GM12878 (cell line): ENCODE data around the gene IL33. TPM values are rescaled to one million over a fixed set of nuclear protein-coding genes. Genes with fewer than 3 reads are reported as not detected.

ENCODE experiments used
- ATAC-seq: fragments of 200-7000 bp; cut with Tn5 transposase; 3 replicates; pipeline ENCODE4 v1.9.1; 2020; ENCODE audit warnings: mild to moderate bottlenecking, moderate library complexity
- BruUV-seq: library from RNA; stranded (reverse); fragments of 400-500 nt; replicated peaks from 2 replicates; lab custom pipeline; 2021; lab: Mats Ljungman, UMichigan
- CTCF ChIA-PET: fragments of 300-600 bp; sonication (Branson Sonifier 250); formaldehyde crosslinking; extraction: SDS; loops from one replicate; lab custom pipeline; 2021; ENCODE audit warnings: inconsistent platforms; lab: Yijun Ruan, JAX
- POLR2A ChIA-PET: fragments of 350-600 bp; formaldehyde crosslinking; extraction: SDS; loops from one replicate; lab custom pipeline; 2021; ENCODE audit warnings: inconsistent platforms; lab: Charles Lee
- RAD21 ChIA-PET: fragments of 300-600 bp; sonication (Branson Sonifier 250); formaldehyde crosslinking; loops from one replicate; lab custom pipeline; 2023; ENCODE audit warnings: antibody characterized with exemption; ENCODE audit not compliant: unreplicated experiment; lab: Charles Lee
- SMC1A ChIA-PET: fragments of 300-600 bp; sonication (Branson Sonifier 250); formaldehyde crosslinking; loops from one replicate; lab custom pipeline; 2023; ENCODE audit not compliant: unreplicated experiment, uncharacterized antibody; lab: Charles Lee
- DNase-seq: peaks from one replicate; pipeline ENCODE4 v3.0.0-alpha.2; 2011; ENCODE audit warnings: low read depth, low spot score
- FAIRE-seq: peaks from 3 replicates; lab custom pipeline; 2011; peaks lifted over from hg19 to GRCh38; lab: Jason Lieb, UNC
- H2AFZ ChIP-seq: 2 replicates; pipeline ENCODE4 v1.6.0; 2011; ENCODE audit warnings: low read depth, low read length, control low read depth; ENCODE audit not compliant: control insufficient read depth
- H3K27ac ChIP-seq: 2 replicates; pipeline ENCODE4 v1.5.1; 2011; ENCODE audit warnings: control low read depth; ENCODE audit not compliant: control insufficient read depth, insufficient read depth
- H3K27me3 ChIP-seq, 2 experiments: replicated peaks in 1 of 2; 2 replicates each; pipeline versions ENCODE4 v1.6.0 to v1.6.1; 2011; ENCODE audit warnings: low read length in 1 of 2; ENCODE audit not compliant: control insufficient read depth in 2 of 2, insufficient read depth in 2 of 2
- H3K36me3 ChIP-seq, 2 experiments: 2 replicates each; pipeline ENCODE4 v1.5.1; 2011; ENCODE audit warnings: low read length in 1 of 2; ENCODE audit not compliant: control insufficient read depth in 2 of 2, insufficient read depth in 2 of 2
- H3K4me1 ChIP-seq: 2 replicates; pipeline ENCODE4 v1.6.1; 2011; ENCODE audit warnings: mild to moderate bottlenecking, low read length, moderate library complexity, mixed read lengths; ENCODE audit not compliant: control insufficient read depth, insufficient read depth
- H3K4me2 ChIP-seq: 2 replicates; pipeline ENCODE4 v1.6.0; 2011; ENCODE audit warnings: control low read depth; ENCODE audit not compliant: control insufficient read depth, insufficient read depth
- H3K4me3 ChIP-seq: fragments of 200-600 bp; sonication (generic); 2 replicates; pipeline ENCODE4 v1.5.1; 2016
- H3K79me2 ChIP-seq: 2 replicates; pipeline ENCODE4 v1.6.0; 2011; ENCODE audit warnings: low read length; ENCODE audit not compliant: control insufficient read depth, insufficient read depth
- H3K9ac ChIP-seq: 2 replicates; pipeline ENCODE4 v1.8.0; 2011; ENCODE audit warnings: low read length, control low read depth, mixed read lengths; ENCODE audit not compliant: control insufficient read depth, insufficient read depth
- H3K9me3 ChIP-seq: replicated peaks from 3 replicates; pipeline ENCODE4 v1.5.1; 2011; ENCODE audit warnings: mild to moderate bottlenecking, low read length; ENCODE audit not compliant: control insufficient read depth, insufficient read depth
- H4K20me1 ChIP-seq: 2 replicates; pipeline ENCODE4 v1.6.0; 2011; ENCODE audit not compliant: control insufficient read depth, insufficient read depth
- BMI1 ChIP-seq: fragments of 450-650 bp; IDR thresholded peaks from 2 replicates; pipeline ENCODE4 v1.6.1; 2016; ENCODE audit warnings: mild to moderate bottlenecking, moderate library complexity, borderline replicate concordance
- MTA3 ChIP-seq: IDR thresholded peaks from 2 replicates; pipeline ENCODE4 v1.6.1; 2012; ENCODE audit warnings: low read length, inconsistent platforms, borderline replicate concordance
- TBL1XR1 ChIP-seq: IDR thresholded peaks from 2 replicates; pipeline ENCODE4 v1.6.1; 2012; ENCODE audit warnings: low read depth, low read length, improper control_type of control experiment
- ZBED1 ChIP-seq: IDR thresholded peaks from 2 replicates; pipeline ENCODE4 v1.6.1; 2016; ENCODE audit warnings: borderline replicate concordance
- WGBS: methylation state at CpG from one replicate; pipeline ENCODE4 v1.1.6; 2016; ENCODE audit warnings: low lambda C conversion rate; ENCODE audit not compliant: insufficient replicate concordance, insufficient coverage; ENCODE audit errors: missing lambda C conversion rate; 5-methylcytosine and 5-hydroxymethylcytosine counted together
- in situ Hi-C: fragments of 300-500 bp; cut with MboI; formaldehyde crosslinking; loops from 9 replicates; pipeline ENCODE4 v1.14.3; 2018; ENCODE audit warnings: mixed read lengths
- intact Hi-C: fragments of 100-400 bp; cut with micrococcal nuclease; formaldehyde crosslinking; loops from one replicate; pipeline ENCODE4 v1.14.2; 2022; ENCODE audit not compliant: unreplicated experiment
- polyA plus RNA-seq, 11 experiments: library from polyadenylated mRNA; depleted of rRNA in 4 of 11; unstranded in 6 of 11; stranded (reverse) in 5 of 11; fragments of >200 nt; fragmentation: Nextera tagmentation in 4 of 11; fragmentation: Illumina TruSeq in 1 of 11; extraction: Ambion mirVana in 4 of 11; extraction: Trizol in 1 of 11; gene quantifications; 1 replicate in 1 of 11; 2 replicates in 10 of 11; pipeline versions ENCODE4 v1.2.1 to v1.2.3, GENCODE V29; 2011 to 2016; ENCODE audit warnings: inconsistent platforms in 2 of 11, missing spikeins in 2 of 11, low read depth in 1 of 11
- total RNA-seq, 4 experiments: library from RNA; depleted of rRNA in 3 of 4; stranded (reverse); fragments of >200 nt in 3 of 4; fragmentation: Illumina TruSeq in 1 of 4; extraction: Trizol in 1 of 4; gene quantifications; 2 replicates each; pipeline versions ENCODE4 v1.2.1 to v1.2.3, GENCODE V29; 2013 to 2021
- TF ChIP-seq, protein P1 (sequence below): IDR thresholded peaks from 2 replicates; pipeline ENCODE4 v1.6.1; 2012; ENCODE audit warnings: low read depth, low read length, improper control_type of control experiment
- TF ChIP-seq, protein P2 (sequence below): IDR thresholded peaks from 2 replicates; pipeline ENCODE4 v1.6.1; 2011; ENCODE audit warnings: low read depth, low read length, improper control_type of control experiment, borderline replicate concordance

IL33 gene
- total and polyA plus RNA-seq, 10 of the 15 experiments (the other 5 are each of a cell fraction or from before 2014, with no cell fraction given): not detected

- H3K27me3 ChIP-seq: no peaks in the 10 kb centered on the region; a peak in 1 of 4 replicates
- no peaks in the 10 kb centered on the region for H3K9me3 ChIP-seq
- H2AFZ ChIP-seq: no peak overlapping the region
- no peak for DNase-seq
- no peak overlapping the region for H3K27ac ChIP-seq
- H3K79me2 ChIP-seq: no peaks in the 10 kb centered on the region
- no TSS peak for BruUV-seq
- H3K4me2 ChIP-seq: no peak overlapping the region
- H3K36me3 ChIP-seq: no peaks in the 10 kb centered on the region
- intact Hi-C loops: loop anchor here (5.0 kb wide), 1 partner anchor 109 kb away; no protein-coding TSS in a partner anchor
- ChIA-PET SMC1A (interaction anchor here (0.6 to 2.1 kb wide), 3 partner anchors 12 to 108 kb away, joined by 3 to 8 read pairs (median 4); no protein-coding TSS in a partner anchor), RAD21 (interaction anchor here (1.4 to 1.8 kb wide), 2 partner anchors 11 to 108 kb away, joined by 4 to 5 read pairs; no protein-coding TSS in a partner anchor), CTCF (interaction anchor here (1.3 to 4.5 kb wide), 3 partner anchors 13 to 112 kb away, joined by 4 to 29 read pairs (median 5); no protein-coding TSS in a partner anchor), POLR2A (interaction anchor here (1.3 kb wide), 1 partner anchor 13 kb away, joined by 4 read pairs; no protein-coding TSS in a partner anchor)
- WGBS: 53% methylated on average over 4 of the region's 4 CpGs
- no peak overlapping the region for H3K4me3 ChIP-seq
- no peak for ATAC-seq
- FAIRE-seq: no peak
- H3K4me1 ChIP-seq: peaks cover 4% of the 10 kb centered on the region; the same call in 1 of the 2 replicates
- H4K20me1 ChIP-seq: no peaks in the 10 kb centered on the region
- in situ Hi-C loops: no loop called here
- no peak overlapping the region for H3K9ac ChIP-seq
- no peak for TF ChIP-seq TBL1XR1
These were observed 17.4 kb upstream of the IL33 start for GRCh38 chr9:6198251-6198650.

- Histone ChIP-seq H3K36me3 (no peaks in the 10 kb centered on the region), H3K4me3 (no peak overlapping the region), H3K9me3 (no peaks in the 10 kb centered on the region), H3K79me2 (no peaks in the 10 kb centered on the region), H4K20me1 (no peaks in the 10 kb centered on the region)
- in situ Hi-C loops: no loop called here
- no peak for FAIRE-seq
- intact Hi-C loops: loop anchor here (5.0 kb wide), 1 partner anchor 108 kb away; no protein-coding TSS in a partner anchor
- BruUV-seq: no TSS peak
- CTCF ChIA-PET: no interaction called here
- 67% methylated on average over 3 of the region's 3 CpGs for WGBS
- TF ChIP-seq ZBED1 (no peak), BMI1 (no peak), MTA3 (no peak)
- TF ChIP-seq, protein P1, sequence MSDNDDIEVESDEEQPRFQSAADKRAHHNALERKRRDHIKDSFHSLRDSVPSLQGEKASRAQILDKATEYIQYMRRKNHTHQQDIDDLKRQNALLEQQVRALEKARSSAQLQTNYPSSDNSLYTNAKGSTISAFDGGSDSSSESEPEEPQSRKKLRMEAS: no peak
- TF ChIP-seq, protein P2, sequence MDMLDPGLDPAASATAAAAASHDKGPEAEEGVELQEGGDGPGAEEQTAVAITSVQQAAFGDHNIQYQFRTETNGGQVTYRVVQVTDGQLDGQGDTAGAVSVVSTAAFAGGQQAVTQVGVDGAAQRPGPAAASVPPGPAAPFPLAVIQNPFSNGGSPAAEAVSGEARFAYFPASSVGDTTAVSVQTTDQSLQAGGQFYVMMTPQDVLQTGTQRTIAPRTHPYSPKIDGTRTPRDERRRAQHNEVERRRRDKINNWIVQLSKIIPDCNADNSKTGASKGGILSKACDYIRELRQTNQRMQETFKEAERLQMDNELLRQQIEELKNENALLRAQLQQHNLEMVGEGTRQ: no peak
- TF ChIP-seq, all 136 proteins: peak for 0
- Histone ChIP-seq H3K9ac (no peak overlapping the region), H2AFZ (no peak overlapping the region), H3K27ac (no peak overlapping the region), H3K27me3 (no peaks in the 10 kb centered on the region; a peak in 1 of 4 replicates), H3K4me2 (no peak overlapping the region), H3K4me1 (peaks cover 4% of the 10 kb centered on the region; the same call in 1 of the 2 replicates)
- ATAC-seq: no peak
- ChIA-PET POLR2A (no interaction called here), RAD21 (interaction anchor here (1.0 kb wide), 1 partner anchor 107 kb away, joined by 4 read pairs; no protein-coding TSS in a partner anchor), SMC1A (interaction anchor here (1.3 kb wide), 1 partner anchor 106 kb away, joined by 3 read pairs; no protein-coding TSS in a partner anchor)
- no peak for DNase-seq
These were observed 16.0 kb upstream of the IL33 start for GRCh38 chr9:6199596-6199995.
